Retinal pigment epithelial cell (primary cell): ENCODE measurements around the gene GAREM1.

ENCODE experiments used
- DNase-seq: peaks from one replicate; pipeline ENCODE4 v3.0.0-alpha.2; 2010; ENCODE audit warnings: low read depth
- H3K4me3 ChIP-seq: 2 replicates; pipeline ENCODE4 v1.5.1; 2011; ENCODE audit warnings: mild to moderate bottlenecking, low read length, control low read depth, moderate library complexity
- CTCF ChIP-seq: conservative IDR thresholded peaks from 2 replicates; pipeline ENCODE4 v1.5.1; 2011; ENCODE audit warnings: low read depth, low read length, control low read depth, inconsistent platforms

GAREM1 gene

GRCh38 chr18:32216390-32216789, 254.3 kb downstream of the GAREM1 start:
- no peak overlapping the region for H3K4me3 ChIP-seq
- TF ChIP-seq CTCF: no peak
- no peak for DNase-seq

- no peak overlapping the region for H3K4me3 ChIP-seq
- no peak for TF ChIP-seq CTCF
- DNase-seq: no peak
Observed at GRCh38 chr18:32213693-32214092, 257.0 kb downstream of the GAREM1 start.
